Measurements from ENCODE around the gene COA3.

DNA sequence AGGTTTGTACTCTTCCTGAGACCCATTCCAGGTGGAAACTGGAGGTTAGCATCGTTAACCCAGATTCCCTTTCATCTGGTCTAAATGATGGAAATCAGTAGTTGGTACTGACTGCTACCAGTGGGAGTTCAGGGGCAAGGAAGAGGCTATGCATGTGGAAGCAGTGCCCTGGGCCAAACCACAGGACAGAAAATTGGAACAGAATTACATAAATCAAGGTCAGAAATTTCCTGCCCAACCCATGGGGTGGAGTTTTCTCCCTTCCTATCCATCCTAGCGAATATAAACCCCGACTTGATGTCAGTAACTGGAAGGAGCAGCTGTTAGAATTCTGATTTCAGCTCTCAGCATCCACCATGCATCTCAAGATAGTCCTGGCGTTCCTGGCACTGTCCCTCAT lies 45.8 kb upstream of the COA3 start, which contains the start of gene AOC2:
- no peak for TF ChIP-seq POLR2A (IDR thresholded peaks at IDR 0.05; ENCODE audit: extremely low read depth, insufficient read length)
- TF ChIP-seq, protein P1, sequence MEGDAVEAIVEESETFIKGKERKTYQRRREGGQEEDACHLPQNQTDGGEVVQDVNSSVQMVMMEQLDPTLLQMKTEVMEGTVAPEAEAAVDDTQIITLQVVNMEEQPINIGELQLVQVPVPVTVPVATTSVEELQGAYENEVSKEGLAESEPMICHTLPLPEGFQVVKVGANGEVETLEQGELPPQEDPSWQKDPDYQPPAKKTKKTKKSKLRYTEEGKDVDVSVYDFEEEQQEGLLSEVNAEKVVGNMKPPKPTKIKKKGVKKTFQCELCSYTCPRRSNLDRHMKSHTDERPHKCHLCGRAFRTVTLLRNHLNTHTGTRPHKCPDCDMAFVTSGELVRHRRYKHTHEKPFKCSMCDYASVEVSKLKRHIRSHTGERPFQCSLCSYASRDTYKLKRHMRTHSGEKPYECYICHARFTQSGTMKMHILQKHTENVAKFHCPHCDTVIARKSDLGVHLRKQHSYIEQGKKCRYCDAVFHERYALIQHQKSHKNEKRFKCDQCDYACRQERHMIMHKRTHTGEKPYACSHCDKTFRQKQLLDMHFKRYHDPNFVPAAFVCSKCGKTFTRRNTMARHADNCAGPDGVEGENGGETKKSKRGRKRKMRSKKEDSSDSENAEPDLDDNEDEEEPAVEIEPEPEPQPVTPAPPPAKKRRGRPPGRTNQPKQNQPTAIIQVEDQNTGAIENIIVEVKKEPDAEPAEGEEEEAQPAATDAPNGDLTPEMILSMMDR (IDR thresholded peaks at IDR 0.05; ENCODE audit: low read depth, low read length), result no peak

All from NB4 (cell line).